GM21717 (cell line): ENCODE data around the gene ADPRHL1.

Experiments
- ATAC-seq: cut with Tn5 transposase; IDR thresholded peaks from one replicate; pipeline ENCODE4 v1.9.1; 2021; ENCODE audit warnings: mild to moderate bottlenecking, moderate library complexity; ENCODE audit not compliant: unreplicated experiment

The ADPRHL1 gene

DNA sequence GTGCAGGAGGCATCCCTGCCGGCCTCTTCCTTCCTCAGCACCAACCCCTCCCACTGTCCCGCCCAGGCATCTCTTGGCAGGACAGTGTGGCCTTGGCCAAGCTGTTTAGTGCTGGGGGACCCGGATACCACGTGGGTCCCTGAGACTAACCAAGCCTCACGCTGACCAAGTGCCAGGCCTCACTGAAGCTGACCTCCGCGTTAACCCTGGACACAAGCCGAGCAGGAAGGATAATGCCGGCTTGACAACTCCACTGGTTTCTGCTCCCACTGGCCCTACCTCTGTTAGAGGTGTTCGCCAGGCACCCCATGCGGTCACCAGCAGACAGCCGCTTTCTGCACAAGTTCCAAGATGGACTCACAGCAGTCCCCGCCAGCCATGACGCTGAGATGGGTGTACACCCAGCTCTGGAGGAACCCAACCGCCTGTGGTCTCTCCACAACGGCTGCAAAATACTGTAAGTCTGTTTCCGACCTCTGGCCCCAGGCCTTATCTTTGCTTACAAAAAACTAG, 101.7 kb downstream of the ADPRHL1 start:
- ATAC-seq: no peak

DNA sequence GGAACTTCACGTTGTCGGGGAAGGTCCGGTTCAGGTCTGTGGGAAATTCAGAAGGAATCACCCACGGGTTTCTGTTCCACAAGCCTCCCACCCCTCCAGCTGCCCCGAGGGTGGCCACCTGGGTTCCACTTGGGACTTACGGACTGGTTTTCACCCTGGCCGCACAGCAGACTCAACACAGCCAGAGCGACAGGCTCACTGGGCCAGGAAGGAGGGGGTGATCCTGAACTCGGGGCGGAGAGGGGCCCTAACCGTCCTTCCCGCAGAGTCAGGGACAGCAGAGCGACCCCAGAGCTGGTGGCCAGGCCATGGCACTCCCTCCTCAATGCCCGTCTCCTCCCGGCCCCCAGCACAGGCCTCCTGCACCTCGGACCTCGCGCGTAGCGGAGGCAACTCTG, 102.4 kb downstream of the ADPRHL1 start:
- no peak for ATAC-seq

DNA sequence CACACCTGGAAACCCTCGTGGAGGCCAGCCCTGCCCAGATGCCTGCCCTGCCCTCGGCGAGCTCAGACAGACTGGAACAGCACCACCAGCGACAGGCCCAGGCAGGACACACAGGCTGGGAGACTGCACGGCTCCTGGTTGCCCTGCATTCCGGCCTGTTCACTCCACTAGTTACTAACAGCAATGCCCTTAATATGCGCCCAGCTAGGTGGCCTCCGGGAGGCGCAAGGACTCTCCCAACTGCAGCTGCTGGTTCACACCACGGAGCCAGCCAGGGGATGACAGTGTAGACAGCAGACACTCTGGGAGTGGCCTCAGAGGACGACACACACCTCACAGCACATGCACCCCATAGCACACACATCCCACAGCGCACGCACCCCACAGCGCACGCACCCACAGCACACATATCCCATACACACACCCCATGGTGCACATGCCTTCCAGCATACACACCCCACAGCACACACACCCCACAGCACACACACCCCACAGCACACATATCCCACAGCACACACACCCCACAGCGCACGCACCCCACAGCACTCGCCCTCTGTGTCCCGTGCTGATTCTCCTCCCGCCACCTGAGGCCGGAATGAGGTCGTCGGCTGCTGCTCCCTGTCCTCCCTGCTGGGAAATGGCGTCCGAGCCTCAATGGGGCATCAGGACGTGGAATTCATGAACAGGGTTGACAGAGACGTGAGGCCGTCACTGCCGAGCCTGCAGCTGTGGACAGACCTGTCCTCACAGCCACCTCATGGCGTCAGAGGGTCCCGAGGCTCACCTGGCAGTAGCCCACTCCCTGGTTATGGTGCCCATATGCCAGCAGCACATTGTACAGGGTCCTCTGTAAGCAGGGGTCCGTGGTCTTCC, 103.0 kb downstream of the ADPRHL1 start:
- ATAC-seq: no peak
